A549 treated with CORT108297 at 1 μM for 4 hours (cell line): ENCODE measurements around the gene TICRR. TPM values are rescaled to one million over a fixed set of nuclear protein-coding genes. Genes with fewer than 3 reads are reported as not detected.

Experiments used
- total RNA-seq: library from RNA; stranded (reverse); fragments of 200-300 nt; extraction: Qiagen RNA extraction; gene quantifications from 5 replicates; pipeline ENCODE4 v1.2.3, GENCODE V29; 2022

The TICRR gene, protein sequence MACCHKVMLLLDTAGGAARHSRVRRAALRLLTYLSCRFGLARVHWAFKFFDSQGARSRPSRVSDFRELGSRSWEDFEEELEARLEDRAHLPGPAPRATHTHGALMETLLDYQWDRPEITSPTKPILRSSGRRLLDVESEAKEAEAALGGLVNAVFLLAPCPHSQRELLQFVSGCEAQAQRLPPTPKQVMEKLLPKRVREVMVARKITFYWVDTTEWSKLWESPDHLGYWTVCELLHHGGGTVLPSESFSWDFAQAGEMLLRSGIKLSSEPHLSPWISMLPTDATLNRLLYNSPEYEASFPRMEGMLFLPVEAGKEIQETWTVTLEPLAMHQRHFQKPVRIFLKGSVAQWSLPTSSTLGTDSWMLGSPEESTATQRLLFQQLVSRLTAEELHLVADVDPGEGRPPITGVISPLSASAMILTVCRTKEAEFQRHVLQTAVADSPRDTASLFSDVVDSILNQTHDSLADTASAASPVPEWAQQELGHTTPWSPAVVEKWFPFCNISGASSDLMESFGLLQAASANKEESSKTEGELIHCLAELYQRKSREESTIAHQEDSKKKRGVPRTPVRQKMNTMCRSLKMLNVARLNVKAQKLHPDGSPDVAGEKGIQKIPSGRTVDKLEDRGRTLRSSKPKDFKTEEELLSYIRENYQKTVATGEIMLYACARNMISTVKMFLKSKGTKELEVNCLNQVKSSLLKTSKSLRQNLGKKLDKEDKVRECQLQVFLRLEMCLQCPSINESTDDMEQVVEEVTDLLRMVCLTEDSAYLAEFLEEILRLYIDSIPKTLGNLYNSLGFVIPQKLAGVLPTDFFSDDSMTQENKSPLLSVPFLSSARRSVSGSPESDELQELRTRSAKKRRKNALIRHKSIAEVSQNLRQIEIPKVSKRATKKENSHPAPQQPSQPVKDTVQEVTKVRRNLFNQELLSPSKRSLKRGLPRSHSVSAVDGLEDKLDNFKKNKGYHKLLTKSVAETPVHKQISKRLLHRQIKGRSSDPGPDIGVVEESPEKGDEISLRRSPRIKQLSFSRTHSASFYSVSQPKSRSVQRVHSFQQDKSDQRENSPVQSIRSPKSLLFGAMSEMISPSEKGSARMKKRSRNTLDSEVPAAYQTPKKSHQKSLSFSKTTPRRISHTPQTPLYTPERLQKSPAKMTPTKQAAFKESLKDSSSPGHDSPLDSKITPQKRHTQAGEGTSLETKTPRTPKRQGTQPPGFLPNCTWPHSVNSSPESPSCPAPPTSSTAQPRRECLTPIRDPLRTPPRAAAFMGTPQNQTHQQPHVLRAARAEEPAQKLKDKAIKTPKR (N-terminal part only)
- 11.1 to 14.7 TPM (median 13.5 TPM) in 5 replicates for total RNA-seq

DNA sequence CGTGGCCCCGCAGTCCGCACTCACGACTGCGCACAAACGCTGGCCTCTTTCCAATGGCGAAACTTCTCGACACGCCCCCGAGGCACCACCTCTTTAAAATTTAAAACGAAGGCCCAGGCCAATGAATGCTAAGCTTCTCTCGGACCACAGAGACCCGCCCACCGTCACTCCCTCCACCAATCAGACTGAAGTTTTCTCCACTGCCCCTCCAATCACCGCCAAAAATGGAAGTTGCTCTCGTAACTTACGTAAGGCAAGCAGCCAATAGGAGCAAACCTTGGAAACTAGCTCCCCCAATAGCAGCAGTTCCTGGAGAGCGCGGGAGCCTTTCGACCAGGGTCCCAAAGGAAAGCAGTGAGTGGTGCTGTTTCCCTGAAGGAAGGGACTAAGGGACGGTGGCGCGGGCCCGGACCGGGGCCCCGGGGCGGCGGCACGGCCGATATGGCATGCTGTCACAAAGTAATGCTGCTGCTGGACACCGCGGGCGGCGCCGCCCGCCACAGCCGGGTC lies at the start of gene TICRR:
TSS of gene TICRR (plus strand) at position 324 of the 510 bp plus-strand sequence. CDS start at position 442, 118 bp downstream.

DNA sequence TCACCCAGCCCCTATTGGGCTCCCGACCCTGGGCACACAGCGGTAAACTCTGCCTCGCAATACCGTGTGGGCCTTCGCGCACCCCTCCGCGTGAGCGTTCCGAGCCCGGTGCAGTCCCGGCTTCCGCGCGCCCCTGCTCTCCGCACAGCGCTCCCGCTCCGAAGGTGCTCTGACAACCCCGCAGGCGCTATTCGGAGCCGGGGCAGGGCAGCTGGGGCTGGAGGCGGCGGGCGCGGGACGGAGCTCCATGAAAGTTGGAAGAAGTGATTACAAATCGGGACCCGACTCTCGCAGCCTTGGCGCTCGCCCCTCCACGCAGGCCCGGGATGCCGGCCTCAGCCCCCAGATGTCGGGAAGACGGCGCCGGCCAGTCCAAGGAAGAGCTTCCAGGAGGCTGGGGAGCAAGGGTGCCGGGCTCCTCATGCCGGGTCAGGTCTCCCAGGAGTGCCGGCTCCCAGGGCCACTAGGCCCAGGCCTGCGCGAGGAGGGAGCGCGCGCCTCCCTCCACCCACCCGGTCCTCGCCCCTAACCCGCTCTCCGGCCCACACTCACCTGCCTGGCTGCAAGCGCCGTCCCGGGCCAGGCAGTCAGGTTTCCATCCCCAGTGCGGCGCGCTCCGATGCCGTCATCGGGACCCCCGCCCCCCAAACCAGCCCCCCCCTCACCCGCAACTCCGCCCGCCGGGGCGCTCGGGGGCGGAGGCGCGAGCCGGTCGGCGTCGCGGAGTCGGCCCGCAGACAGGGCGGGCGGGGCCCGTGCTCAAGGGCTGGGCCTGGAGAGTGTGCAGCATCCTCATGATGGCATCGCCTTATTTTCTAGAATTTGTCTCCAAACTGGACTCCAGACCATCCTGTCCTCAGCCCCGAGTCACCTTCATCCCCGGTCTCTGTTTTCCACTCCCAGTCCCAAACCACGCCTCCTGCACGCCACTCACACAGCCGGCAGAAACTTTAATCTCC lies 79.9 kb downstream of the TICRR start, which contains the start of gene KIF7:
TSS of gene KIF7 (minus strand) at position 621 of the 959 bp plus-strand sequence. CDS start 2,537 bp downstream, outside the sequence.

Other genes with a start within 250 kb of the TICRR start
- 43.9 to 58.3 TPM (median 55.5 TPM) in 5 replicates for gene POLG, start 240.6 kb upstream of the TICRR start, total RNA-seq
- gene RHCG, start 78.9 kb upstream of the TICRR start, total RNA-seq, result 37.1 to 45.3 TPM (median 39.8 TPM) in 5 replicates
- 3.5 to 5.1 TPM (median 4.4 TPM) in 5 replicates for gene KIF7, start 80.0 kb downstream of the TICRR start, total RNA-seq
- gene PLIN1, start 103.9 kb downstream of the TICRR start, total RNA-seq, result 0.06 to 0.25 TPM (median 0.08 TPM) in 5 replicates
- gene PEX11A, start 115.3 kb downstream of the TICRR start, total RNA-seq, result 5.9 to 7.4 TPM (median 7.0 TPM) in 5 replicates
- gene WDR93, start 115.3 kb downstream of the TICRR start, total RNA-seq, result 0.11 to 0.23 TPM (median 0.14 TPM) in 5 replicates
- 1.7 to 8.5 TPM (median 8.0 TPM) in 5 replicates for gene MESP1, start 175.8 kb downstream of the TICRR start, total RNA-seq
- gene MESP2, start 200.9 kb downstream of the TICRR start, total RNA-seq, result 0.10 to 0.81 TPM (median 0.47 TPM) in 5 replicates
- gene ANPEP, start 239.4 kb downstream of the TICRR start, total RNA-seq, result 37.6 to 48.1 TPM (median 44.0 TPM) in 5 replicates